Calu3 (cell line): ENCODE data around the gene PLA2G6. TPM values are rescaled to one million over a fixed set of nuclear protein-coding genes. Genes with fewer than 3 reads are reported as not detected.

Experiments
- BruUV-seq: library from RNA; stranded (reverse); fragments of 400-500 nt; replicated peaks from 2 replicates; lab custom pipeline; 2021; lab: Mats Ljungman, UMichigan
- CTCF ChIA-PET: fragments of 300-600 bp; sonication (Branson Sonifier 250); formaldehyde crosslinking; loops from one replicate; lab custom pipeline; 2022; ENCODE audit warnings: antibody characterized with exemption; lab: Charles Lee
- DNase-seq: peaks from one replicate; pipeline ENCODE4 v3.0.0; 2022
- H3K27ac Mint-ChIP-seq: one replicate; pipeline ENCODE4 v1.8.0; 2022; ENCODE audit warnings: mixed read lengths; ENCODE audit not compliant: unreplicated experiment
- H3K27me3 Mint-ChIP-seq: one replicate; pipeline ENCODE4 v1.8.0; 2022; ENCODE audit warnings: mixed read lengths; ENCODE audit not compliant: unreplicated experiment
- H3K36me3 Mint-ChIP-seq: one replicate; pipeline ENCODE4 v1.8.0; 2022; ENCODE audit warnings: mild to moderate bottlenecking, moderate library complexity, mixed read lengths; ENCODE audit not compliant: insufficient read depth, unreplicated experiment
- H3K4me1 Mint-ChIP-seq: one replicate; pipeline ENCODE4 v1.8.0; 2022; ENCODE audit warnings: mild to moderate bottlenecking, low read depth, mixed read lengths; ENCODE audit not compliant: unreplicated experiment
- H3K4me3 Mint-ChIP-seq: one replicate; pipeline ENCODE4 v1.8.0; 2022; ENCODE audit warnings: mild to moderate bottlenecking, low read depth, moderate library complexity, mixed read lengths; ENCODE audit not compliant: unreplicated experiment
- H3K9me3 Mint-ChIP-seq: one replicate; pipeline ENCODE4 v1.8.0; 2022; ENCODE audit warnings: low read depth, mixed read lengths; ENCODE audit not compliant: unreplicated experiment
- intact Hi-C: fragments of 100-400 bp; cut with micrococcal nuclease; formaldehyde crosslinking; loops from one replicate; pipeline ENCODE4 v1.10.0; 2022; ENCODE audit not compliant: unreplicated experiment
- total RNA-seq: library from RNA; stranded (reverse); gene quantifications from 2 replicates; pipeline ENCODE4 v1.2.3, GENCODE V29; 2022
- TF ChIP-seq, protein P1 (sequence below): fragments of 200-600 bp; IDR thresholded peaks from one replicate; pipeline ENCODE4 v1.8.0; 2022; ENCODE audit warnings: antibody characterized with exemption; ENCODE audit not compliant: unreplicated experiment

Gene PLA2G6
- total RNA-seq, 1 experiment from 2014 or later = 43.5 TPM

DNA sequence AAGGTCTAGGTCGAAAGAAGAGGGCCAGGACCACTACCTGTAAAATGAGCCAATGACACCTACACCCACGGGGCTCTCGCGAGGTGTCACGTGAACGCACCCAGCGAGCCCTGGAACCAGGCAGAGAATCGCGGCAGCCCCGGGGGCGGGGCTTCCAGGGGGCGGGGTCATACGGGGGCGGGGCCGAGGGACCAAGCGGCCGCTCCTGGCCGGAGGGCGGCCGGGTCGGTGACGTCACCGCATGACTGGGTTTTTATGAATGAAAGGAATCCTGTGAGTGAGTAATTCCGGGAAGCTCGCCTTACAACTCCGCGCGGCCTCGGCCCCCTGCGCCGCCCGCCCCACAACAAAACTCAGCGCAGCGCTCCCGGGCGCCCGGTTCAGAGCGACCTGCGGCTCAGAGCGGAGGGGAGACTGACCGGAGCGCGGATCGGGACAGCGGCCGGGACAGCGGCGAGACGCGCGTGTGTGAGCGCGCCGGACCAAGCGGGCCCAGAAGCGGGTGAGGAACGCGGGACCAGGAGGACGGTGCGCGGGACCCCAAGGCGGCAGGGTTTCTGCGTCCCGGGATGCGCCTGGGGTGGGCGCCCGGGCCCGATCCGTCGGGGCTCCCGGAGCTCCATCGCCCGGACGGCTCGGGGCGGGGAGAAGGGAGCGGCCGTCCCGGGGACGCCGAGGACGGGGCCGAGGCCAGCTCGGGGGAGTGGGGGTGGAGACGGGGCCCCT is 20.2 kb upstream of the PLA2G6 start, which contains the start of gene MAFF:
Gene MAFF (plus strand): TSS at position 284 of the 726 bp plus-strand sequence. CDS start 11,860 bp downstream, outside the sequence.
- peaks cover 60% of the 10 kb centered on the region for H3K36me3 Mint-ChIP-seq
- H3K9me3 Mint-ChIP-seq = no peaks in the 10 kb centered on the region
- BruUV-seq = no TSS peak
- TF ChIP-seq, protein P1, sequence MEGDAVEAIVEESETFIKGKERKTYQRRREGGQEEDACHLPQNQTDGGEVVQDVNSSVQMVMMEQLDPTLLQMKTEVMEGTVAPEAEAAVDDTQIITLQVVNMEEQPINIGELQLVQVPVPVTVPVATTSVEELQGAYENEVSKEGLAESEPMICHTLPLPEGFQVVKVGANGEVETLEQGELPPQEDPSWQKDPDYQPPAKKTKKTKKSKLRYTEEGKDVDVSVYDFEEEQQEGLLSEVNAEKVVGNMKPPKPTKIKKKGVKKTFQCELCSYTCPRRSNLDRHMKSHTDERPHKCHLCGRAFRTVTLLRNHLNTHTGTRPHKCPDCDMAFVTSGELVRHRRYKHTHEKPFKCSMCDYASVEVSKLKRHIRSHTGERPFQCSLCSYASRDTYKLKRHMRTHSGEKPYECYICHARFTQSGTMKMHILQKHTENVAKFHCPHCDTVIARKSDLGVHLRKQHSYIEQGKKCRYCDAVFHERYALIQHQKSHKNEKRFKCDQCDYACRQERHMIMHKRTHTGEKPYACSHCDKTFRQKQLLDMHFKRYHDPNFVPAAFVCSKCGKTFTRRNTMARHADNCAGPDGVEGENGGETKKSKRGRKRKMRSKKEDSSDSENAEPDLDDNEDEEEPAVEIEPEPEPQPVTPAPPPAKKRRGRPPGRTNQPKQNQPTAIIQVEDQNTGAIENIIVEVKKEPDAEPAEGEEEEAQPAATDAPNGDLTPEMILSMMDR = no peak
- peak within 1 kb of the TSS; percentile 78 for H3K4me3 Mint-ChIP-seq
- H3K27ac Mint-ChIP-seq = peak within 1 kb of the TSS; percentile 82
- H3K27me3 Mint-ChIP-seq = no peaks in the 10 kb centered on the region
- peak; percentile 97 for DNase-seq
- intact Hi-C loops = no loop called here
- CTCF ChIA-PET = interaction anchor here (0.9 to 1.3 kb wide), 3 partner anchors 20 to 87 kb away, joined by 3 to 8 read pairs (median 4); partner anchors contain the start of gene PLA2G6
- H3K4me1 Mint-ChIP-seq = peaks cover 39% of the 10 kb centered on the region

GRCh38 chr22:38201371-38201710 is 19.7 kb upstream of the PLA2G6 start:
- peak overlapping the region; percentile 78 for H3K4me3 Mint-ChIP-seq
- CTCF ChIA-PET = interaction anchor here (0.7 to 1.3 kb wide), 4 partner anchors 20 to 247 kb away, joined by 3 to 8 read pairs (median 4); partner anchors contain the start of gene PLA2G6
- TSS peak; percentile 30 for BruUV-seq
- no peak for DNase-seq
- peaks cover 39% of the 10 kb centered on the region for H3K4me1 Mint-ChIP-seq
- H3K36me3 Mint-ChIP-seq = peaks cover 57% of the 10 kb centered on the region
- H3K27me3 Mint-ChIP-seq = no peaks in the 10 kb centered on the region
- intact Hi-C loops = no loop called here
- H3K9me3 Mint-ChIP-seq = no peaks in the 10 kb centered on the region
- peak overlapping the region; percentile 57 for H3K27ac Mint-ChIP-seq
- TF ChIP-seq, protein P1 = no peak

DNA sequence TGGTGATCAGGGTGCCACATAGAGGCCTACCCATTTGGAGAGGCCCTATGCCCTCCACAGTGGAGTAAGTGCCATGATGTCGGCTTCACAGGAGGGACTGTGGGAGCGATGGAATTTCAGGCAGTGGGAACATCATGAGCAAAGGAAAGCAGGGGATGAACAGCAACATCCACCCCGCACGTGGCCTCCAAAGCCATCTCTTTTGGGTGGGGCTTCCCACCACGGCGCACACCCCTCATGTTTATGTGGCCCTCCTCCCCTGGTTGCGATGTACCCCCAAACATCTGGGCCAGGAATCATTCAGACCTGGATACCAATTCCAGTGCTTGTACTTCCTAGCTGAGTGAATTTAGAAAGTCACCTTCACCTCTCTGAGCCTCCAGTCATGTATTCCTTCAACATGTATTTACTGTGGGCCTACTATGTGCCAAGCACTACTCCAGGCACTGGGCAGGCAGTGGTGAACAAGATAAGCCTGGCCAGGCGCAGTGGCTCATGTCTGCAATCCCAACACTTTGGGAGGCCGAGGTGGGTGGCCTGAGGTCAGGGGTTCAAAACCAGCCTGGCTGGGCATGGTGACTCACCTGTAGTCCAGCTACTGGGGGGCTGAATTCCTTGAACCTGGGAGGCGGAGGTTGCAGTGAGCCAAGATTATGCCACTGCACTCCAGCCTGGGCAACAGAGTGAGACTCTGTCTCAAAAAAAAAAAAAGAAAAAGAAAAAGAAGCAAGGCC is 18.4 kb upstream of the PLA2G6 start:
- CTCF ChIA-PET = no interaction called here
- no TSS peak for BruUV-seq
- TF ChIP-seq, protein P1 = no peak
- H3K9me3 Mint-ChIP-seq = no peaks in the 10 kb centered on the region
- intact Hi-C loops = no loop called here
- no peak for DNase-seq
- peaks cover 43% of the 10 kb centered on the region for H3K36me3 Mint-ChIP-seq
- no peaks in the 10 kb centered on the region for H3K27me3 Mint-ChIP-seq
- peaks cover 25% of the 10 kb centered on the region for H3K4me1 Mint-ChIP-seq
- no peak overlapping the region for H3K27ac Mint-ChIP-seq
- no peak overlapping the region for H3K4me3 Mint-ChIP-seq

- Mint-ChIP-seq H3K36me3 (peaks cover 12% of the 10 kb centered on the region), H3K27ac (no peak overlapping the region), H3K9me3 (no peaks in the 10 kb centered on the region), H3K4me1 (peaks cover 29% of the 10 kb centered on the region), H3K27me3 (no peaks in the 10 kb centered on the region), H3K4me3 (no peak overlapping the region)
- CTCF ChIA-PET = no interaction called here
- no TSS peak for BruUV-seq
- intact Hi-C loops = no loop called here
- no peak for DNase-seq
- TF ChIP-seq, protein P1 = no peak
These were observed 15.3 kb upstream of the PLA2G6 start for GRCh38 chr22:38196791-38197419.
